ENCODE measurements around the gene KCNK18. TPM values are rescaled to one million over a fixed set of nuclear protein-coding genes. Genes with fewer than 3 reads are reported as not detected.

The KCNK18 gene
- total RNA-seq (2014; rRNA removed; shearing (Covaris generic)), result not detected in 2 replicates
- polyA plus RNA-seq (2014; cell fraction: nucleus; rRNA removed), result not detected in 2 replicates

DNA sequence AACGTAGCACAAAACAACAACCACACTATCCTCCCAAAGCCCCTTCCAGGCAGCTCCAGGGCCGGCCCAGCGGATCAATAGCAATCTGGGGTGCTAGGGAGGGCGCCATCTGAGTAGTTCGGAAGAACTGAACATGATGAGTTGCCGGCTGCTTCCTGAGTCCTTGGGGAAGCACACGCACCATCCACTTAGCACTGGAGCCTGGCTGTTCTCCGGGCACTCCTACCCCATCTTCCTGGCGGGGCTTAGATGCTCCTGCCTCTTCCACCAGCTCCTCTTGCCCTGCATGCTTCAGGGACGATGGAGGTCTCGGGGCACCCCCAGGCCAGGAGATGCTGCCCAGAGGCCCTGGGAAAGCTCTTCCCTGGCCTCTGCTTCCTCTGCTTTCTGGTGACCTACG, at the start of gene KCNK18:
KCNK18 (plus strand) TSS at position 301 of the 400 bp plus-strand sequence; CDS start at position 301, 0 bp downstream.
- no peak for DNase-seq (ENCODE audit: extremely low read depth, low read depth)

DNA sequence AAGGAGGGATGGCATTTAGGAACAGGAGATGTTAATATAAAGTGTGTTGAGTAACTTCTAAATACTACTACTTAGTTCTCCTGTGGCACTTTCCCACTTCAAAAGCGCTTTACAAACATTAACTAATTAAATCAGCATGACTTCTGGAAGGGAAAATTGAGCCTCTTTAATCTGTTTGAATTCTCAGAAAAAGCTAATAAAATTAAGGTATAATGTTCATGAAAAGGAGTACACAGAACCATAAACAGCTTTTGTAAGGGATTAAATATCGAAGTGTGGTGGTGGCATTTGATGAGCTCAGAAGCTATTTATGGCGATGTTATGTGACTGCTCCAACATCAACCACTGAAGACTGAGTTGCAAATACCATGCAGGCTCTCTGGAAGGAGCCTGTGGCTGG, 49.0 kb upstream of the KCNK18 start:
- no peak for DNase-seq (ENCODE audit: extremely low read depth, low read depth)

DNA sequence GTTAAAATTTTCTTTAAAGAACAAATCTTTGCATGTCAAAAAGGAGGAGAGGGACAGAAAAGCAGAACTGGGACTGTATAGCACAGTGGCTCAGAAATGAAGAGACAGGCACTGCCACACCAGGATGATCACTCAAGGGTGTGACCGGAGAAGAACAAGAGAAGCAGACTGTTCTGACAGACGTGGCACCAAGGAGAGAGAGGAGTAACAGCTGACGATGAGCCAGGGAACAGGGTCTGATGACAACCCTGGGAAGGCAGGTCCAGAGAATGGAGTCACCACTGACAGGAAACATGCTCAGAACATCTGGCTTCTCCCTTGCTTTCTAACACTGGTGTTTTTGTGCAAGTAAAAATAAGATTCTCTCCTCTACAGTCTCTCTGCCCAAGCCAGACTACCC, 44.6 kb upstream of the KCNK18 start:
- no peak for DNase-seq (ENCODE audit: extremely low read depth, low read depth)

DNA sequence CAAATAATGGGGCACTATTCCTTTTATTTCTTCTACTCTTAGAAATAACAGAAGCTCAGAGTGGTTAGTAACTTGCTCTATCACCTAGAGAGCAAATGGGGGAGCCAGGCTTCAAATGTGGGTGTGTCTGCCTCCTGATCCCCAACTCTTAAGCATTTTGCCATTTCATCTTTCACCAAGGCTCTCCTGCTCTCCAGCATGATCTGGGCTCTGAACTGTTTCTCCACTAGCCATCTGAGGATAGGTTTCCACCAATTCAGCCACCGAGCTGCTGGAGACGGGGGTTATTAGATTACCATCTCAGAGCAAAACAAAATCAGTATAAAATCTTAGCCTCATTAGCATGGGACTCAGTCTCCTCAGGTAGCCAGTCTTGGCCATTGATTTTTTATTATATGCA, 39.0 kb upstream of the KCNK18 start:
- no peak for DNase-seq (ENCODE audit: extremely low read depth, low read depth)

DNA sequence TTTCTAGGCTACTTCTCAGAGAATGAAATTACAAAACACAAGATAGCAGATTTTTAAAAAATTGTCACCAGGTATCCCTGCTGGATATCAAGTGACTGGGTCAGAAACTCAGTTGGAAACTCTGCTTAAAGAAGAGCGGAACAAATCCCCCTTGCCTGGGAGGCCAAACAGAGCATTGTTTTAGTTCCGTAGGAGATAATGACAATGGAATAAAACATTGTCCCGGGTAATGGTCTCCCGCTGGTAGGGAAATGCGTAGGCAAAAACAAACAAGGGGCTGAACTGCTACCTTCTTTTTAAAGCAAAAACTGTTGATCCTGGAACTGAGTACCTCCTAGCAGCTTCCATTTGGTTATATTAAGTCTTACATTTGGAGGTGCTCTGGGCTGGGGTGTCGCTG, 37.9 kb upstream of the KCNK18 start:
- DNase-seq (ENCODE audit: extremely low read depth, low read depth), result no peak

DNA sequence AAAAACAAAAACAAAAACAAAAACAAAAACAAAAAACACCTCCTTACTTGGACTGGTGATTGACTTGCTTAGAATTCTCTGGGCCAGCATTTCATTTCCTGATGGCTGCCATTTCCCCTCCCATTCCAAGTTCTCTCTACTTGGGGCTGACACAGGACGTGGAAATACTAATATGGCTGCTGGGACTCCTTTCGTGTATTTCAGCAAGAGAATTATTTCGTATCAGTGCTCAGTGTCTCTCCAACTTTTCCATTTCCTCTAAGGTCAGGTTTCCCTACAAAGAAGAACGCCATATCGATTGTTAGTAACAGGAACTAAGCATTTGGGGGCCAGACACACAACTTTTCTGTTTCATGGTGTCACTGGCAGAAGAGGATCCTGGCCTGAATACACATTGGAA, 36.7 kb upstream of the KCNK18 start:
- no peak for DNase-seq (ENCODE audit: extremely low read depth, low read depth)

DNA sequence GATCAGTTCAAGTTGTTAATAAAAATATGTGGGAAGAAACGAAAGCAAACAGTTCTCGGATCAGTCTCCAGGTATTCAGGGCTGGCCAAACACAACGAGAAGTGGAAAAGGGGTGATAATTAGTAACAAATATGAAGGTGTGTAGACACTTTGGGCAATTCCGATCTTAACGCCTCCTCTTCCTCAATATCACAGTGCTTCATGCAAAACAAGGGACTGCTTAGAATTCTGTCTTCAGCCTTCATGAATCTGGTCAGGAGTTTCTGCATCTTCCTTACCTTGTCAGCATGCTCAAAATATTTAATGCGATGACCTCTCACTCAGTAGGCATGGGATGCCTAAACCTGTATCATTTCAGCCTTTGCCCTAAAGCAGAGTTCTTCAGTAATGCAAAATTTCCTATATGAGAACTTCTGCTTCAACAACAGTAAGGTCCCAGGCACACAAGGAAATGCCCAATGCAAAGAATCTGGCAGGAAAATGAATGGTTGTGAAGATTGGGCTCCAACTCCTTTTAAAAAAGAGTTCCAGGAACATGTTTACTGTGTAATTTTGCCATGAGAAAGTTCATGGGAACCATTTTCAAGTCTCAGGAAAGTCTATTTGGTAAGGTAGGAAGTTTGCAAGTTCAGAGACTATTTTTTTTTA, 35.8 kb upstream of the KCNK18 start:
- DNase-seq (ENCODE audit: extremely low read depth, low read depth), result no peak

DNA sequence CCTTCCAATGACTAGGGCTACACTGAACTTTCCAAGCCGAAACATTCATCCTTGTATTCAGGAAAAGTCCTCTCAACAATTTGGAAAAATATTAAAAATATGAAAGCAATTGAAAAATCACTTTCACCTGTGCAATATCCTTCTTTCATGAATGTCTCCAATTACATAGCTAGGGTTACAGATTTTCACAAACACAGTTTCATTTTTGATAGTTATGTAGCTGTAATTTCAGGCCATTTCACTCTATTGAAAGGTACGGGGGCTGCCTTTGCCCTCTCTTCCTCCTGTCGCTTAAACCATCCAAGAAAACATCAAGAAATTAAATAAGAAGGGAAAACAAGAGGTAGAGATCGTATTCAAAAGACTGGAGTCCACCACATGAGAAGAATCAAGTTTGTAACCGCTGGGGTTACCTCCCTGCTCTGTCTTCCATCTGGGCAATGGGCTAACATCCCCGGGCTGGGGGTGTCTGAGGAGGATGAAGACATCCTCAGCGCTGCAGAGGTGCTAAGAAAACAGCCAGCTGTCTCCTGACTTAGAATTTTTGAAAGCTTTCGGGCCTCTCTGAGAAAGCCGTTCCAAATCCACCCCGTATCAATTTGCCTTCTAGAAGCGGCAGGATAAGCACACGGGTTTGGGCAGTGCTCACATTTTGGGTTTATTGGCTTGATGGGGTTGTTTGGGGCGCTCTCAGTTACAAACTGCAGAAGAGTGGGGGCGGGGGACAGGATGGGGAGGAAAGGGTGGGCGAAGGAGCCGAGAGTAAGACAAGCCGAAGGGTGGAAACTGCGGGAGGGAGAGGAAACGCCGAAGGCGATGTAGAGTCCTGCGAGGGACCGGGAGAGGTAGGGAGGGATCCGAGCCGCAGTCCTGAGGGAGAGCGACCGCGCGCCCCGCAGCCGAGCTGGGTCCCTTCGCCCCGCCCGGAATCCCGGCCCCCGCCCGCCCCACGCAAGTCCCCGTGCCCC, 34.9 kb upstream of the KCNK18 start:
- no peak for DNase-seq (ENCODE audit: extremely low read depth, low read depth)

DNA sequence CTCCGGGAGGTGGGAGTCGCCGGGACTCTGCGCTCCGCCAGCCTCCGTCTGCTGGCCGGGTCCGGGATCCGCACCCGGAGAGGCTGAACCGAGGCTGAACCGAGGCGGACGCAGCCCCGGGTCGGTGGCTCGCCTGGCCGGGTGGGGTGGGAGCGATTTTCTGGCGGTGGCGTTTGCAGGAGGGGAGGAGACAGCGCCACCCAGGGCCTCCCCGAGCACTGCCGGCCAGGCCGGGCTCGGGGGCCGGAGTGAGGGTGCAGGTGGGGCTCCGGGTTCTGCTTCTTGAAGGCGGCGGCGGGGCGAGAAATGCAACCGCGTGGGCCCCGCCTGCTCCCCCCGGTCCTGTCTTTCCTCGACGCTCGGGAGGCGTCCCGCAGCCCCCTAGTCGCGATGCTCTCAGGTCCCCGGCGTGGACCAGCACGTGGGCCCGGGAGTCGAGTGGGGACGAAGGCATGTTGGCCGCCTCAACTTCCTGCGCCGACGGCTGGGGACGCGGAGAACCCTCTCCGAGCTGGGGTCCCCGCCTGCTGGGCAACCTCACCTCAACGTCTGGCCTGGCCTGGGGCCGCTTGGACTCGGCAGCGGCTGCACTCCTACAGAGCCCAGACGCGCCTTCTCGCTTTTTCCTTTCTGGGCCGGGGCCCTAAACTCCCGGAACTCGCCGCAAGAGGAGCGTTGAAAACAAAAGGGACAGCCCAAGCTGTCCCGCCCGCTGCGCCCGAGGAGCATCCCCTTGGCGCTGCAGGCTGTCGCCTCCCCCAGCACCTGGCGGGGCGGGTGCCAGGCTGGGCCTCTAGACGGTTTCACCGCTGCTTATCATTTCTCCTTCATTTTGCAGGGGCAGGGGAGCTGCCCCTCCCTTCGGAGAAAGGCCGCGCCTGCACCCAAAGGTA, 34.0 kb upstream of the KCNK18 start:
- DNase-seq (ENCODE audit: extremely low read depth, low read depth), result no peak

DNA sequence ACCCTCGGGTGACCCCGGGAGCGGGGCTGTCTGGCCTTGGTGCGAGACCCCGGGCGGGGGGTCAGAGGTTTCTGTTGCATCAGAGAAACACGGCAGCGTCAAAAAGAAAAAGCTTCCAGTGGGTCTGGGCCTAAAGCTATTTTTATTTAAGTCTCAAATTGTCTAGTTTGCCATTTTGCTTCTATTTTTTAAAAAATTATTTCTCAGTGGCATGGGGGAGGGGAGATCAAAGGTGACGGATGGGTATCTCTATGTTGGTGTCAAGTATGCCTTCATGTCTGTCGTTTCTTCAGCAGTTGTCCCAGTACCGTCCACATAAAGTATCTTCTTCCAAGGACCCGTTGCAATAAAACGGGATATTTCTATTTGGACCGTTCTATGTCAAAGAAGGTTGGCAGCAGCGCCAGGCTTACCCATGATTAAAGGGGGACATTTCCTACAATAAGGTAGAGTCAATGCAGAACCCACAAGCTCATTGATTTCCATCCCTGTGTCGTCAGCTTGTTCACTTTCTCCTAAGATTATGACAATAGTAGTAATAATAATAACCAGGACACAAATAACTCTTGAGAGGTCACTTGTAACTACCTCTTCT, 33.2 kb upstream of the KCNK18 start:
- DNase-seq (ENCODE audit: extremely low read depth, low read depth), result no peak

DNA sequence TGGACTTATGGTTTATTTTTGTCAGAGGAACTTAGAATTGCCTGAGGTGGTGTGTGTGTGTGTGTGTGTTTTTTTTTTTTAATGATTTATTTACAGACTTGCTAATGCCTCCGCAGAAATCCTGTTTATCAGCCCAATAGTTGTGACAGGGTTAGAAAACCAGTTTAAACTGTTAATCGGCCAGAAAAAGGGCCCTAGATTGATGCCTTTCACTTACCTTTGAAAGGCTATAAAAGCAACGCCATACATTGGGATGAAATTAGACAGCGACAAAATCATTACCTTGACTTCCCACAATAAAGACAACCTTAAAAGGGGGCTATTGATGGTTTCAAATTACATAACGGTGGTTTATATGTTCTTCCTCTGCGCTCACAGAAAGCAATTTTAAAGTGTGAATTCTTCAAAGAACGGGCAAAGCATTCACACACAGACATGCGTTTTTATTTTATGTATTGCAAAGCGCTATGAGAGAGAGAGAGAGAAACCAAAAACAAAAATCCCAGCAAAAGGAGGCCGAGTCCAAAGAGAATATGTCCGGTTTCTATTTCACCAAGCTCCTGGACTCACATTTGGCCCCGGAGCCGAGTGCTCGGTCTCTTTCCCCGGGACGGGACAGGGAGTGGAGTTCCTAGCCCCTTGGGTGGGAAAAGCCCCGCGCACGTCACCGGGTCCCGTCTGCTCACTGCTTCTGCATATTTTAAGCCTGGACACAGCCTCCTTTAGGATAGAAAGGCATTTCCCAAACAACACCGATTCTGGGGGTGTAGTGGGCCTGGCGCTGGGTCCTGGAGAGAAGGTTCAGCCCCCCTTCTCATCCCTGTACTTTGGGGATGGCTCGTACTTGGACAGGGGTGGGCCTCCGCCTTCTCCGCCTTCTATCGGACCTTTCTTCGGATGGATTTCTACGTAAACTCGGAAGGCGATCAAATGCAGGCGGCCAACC, 32.4 kb upstream of the KCNK18 start:
- no peak for DNase-seq (ENCODE audit: extremely low read depth, low read depth)

DNA sequence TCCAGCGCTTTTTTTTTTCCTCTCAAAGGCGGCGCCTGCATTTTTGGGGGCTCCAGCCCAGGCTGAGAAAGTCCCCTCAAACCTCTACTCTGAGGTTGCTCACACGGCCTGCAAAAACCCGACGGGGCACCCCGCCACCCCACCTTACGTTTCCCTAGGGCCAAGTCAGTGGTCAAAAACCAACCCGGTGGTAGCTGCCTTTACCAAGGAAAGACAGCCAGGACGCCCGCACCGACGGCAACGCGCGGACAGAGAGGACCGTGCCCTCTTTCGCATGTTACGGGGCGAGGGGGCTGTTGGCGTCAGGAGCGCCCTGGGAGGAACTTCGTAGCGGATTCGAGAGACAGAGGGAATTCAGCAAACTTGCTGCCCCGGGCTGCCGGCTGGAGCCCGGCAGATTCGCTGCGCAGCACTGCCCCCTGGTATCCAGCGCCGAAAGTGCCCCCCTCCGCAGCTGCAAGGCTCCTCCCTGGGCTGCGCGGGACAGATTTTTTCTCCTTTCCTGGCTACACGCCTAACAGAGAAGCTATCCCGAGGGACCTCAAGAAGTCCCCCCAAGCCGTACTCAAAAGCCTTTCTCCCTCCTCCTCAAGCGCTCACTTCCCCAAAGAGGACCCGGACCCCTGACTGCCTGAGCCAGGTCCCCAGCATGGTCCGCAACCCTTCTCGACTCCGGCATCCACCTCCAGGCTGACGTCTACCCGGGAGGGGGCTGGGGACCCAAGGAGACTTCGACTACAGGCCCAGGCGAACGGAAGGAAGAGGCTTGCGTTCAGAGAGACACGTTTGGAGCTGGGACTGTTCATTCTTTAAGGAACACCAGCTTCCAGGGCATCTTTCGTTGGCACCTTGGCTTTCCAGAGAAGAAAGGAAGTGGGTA, 31.5 kb upstream of the KCNK18 start:
- DNase-seq (ENCODE audit: extremely low read depth, low read depth), result peak; percentile 45

DNA sequence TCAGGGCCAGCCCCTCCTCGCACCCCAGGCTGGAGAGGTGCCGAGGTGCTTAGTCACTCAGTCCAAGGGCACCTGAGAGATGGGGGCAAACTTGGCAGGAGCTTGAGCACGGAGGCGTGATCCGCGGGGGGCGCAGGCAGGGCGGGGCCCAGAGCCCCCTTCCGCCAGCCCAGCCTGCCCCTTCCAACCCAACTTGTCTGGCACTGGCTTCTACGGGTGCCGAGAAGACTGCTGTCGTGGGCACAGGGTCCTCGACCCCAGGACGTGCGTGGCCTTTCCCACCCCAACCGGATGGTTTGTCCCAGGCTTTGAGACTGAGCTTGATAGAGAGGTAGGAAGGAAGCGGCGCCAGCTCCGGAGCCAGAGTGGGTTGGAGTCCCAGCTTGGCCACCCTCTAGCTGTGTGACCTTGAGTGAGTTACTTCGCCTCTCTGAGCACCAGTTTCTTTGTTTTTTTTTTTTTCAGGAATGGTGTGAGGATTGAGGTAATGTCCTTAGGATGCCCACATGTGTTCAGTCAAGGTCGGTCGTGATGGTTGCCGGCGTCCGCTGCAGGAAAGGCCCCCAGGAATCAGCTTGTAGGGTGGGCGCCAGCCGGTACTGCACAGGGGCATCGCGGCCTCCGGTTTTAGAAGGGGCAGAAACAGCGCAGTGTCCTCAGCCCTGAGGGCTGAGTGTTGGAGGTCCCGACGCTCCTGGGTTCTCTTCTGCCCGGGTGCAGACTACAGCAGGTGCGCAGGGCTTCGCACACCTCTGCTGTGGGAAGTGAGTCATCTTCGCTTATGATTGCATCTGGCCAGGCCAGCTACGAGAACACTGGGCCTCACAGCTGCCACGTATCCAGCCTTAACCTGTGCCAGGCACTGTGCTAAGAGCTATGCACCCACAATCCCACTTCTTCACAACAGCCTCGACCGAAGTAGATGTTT, 30.6 kb upstream of the KCNK18 start:
- no peak for DNase-seq (ENCODE audit: extremely low read depth, low read depth)

DNA sequence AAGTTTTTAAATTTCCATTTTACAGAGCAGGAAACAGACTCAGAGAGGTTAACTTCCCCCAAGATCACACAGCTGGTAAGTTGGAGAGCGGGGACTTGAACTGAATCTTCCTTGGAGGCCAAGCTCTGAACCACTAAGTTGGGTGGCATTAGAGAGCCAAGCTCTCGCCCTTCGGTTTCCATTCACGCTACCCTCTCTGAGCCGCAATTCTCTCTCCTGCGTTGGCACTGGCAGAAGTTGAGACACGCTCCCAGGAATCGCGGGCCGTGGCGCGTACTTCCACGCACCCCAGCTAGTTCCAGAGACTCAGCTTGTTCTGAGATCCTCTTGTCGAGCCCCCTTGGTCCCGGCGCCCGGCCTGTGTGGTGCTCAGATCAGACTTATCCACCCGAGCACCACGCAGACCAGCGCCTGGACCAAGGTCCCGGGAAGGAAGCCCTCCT, 29.9 kb upstream of the KCNK18 start:
- no peak for DNase-seq (ENCODE audit: extremely low read depth, low read depth)

DNA sequence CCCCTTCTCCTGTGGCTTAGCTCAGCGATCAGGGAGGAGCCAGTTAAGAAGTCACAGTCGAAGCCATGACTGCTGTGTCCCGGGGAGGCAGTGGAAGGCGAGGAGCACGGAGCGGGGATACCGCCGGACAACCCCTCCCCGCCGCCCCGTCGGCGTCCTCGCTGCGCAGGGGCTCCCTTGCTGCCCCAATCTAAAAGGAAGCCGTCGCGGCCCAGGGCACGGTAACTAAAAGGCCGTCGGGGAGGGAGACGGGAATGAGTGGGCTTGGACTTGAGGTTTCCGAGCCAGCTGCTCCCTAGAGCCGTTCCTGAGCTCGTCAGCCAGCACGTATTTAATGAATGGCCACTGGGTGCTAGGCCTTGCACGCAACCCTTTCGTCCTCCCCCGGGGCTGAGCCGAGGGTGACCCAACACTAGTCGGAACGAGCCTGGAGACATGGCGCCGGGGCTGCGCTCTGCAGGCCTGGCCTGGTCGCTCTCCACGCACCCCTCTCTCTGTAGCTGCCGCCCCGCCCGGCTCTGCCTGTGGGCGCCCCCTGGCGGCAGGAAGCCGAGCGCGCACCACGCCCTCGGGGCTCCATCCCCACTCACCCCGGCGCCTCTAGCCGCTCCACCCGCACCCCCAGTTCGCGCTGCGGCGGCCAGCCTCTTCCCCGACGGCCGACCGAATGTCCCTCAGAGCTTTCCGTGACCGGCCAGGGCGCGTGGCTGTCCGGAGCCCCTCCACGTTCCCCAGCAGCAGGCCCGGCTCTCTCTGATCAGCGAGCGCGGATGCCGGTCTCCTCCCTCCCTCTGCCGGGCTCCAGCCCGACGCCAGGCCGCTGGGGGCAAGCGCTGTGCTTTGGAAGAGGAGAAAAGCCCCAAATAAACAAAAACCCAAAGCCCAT, 29.3 kb upstream of the KCNK18 start:
- DNase-seq (ENCODE audit: extremely low read depth, low read depth), result peak; percentile 43

DNA sequence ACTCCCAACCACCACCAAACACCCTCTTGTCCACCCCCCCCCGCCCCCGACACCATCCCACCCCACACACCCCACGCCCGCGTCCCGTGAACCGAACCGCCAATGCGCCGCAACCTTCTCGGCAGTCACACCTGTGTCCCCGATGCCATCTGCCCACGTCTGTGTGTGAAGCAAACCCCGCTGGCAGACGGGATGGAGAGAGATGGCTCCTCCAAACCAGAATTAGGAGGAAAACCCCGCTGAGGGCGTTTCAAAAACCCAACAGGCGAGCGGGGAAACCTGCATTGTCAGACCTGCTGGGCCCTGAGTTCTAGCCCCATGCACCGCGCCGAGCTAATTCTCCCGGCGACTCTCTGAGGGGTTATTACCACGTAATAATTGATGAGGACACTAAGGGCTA, 28.6 kb upstream of the KCNK18 start:
- no peak for DNase-seq (ENCODE audit: extremely low read depth, low read depth)
